Left kidney (tissue), 2 donors: ENCODE measurements around the gene MVB12B. TPM values are rescaled to one million over a fixed set of nuclear protein-coding genes. Genes with fewer than 3 reads are reported as not detected.

Source experiments
- DNase-seq: peaks from one replicate; pipeline ENCODE4 v3.0.0-alpha.2; 2013
- polyA plus RNA-seq: library from polyadenylated mRNA; unstranded; fragments of 120-200 nt; gene quantifications from one replicate; pipeline ENCODE4 v1.2.1, GENCODE V29; 2013; ENCODE audit not compliant: insufficient read length

Gene MVB12B
- polyA plus RNA-seq, 1 donor, result 15.0 TPM

DNA sequence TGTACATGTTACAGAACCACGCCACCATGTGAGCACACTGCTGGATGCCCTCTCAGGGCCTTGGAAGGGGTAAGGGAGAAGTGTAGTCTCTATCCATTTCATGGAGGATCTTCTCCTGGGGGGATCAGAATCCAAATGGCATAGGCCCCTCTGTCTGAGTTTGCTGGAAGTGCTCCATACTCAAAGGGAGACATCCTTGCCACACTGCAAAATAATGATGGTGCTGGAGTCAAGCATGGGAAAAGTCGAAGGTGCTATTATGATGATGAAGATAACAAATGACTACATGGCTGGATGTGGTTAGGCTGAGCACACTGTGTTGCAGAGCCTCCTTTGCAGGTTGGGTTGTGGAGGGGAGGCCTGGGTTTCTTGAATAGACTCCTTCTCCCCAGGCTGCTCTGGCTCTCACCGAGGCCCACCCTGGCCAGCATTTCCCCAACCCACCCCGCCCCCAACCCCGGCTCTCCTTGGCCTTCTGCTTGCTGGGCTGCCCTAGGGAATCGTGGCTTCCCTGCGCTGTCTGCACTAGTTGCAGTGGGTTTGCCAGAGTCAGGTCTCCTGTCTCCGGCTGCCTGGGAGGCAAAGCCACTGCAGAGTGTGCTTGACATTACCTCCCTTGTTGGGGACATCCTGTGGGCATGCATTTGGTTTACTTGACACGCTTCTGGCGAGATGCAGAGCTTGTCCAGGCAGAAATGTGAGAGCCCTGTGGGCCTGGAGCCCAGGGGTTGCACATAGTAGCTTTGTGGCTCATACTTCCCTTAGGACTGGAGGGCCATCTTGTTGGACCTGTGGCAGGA is 3.0 kb downstream of the MVB12B start:
- no peak for DNase-seq

DNA sequence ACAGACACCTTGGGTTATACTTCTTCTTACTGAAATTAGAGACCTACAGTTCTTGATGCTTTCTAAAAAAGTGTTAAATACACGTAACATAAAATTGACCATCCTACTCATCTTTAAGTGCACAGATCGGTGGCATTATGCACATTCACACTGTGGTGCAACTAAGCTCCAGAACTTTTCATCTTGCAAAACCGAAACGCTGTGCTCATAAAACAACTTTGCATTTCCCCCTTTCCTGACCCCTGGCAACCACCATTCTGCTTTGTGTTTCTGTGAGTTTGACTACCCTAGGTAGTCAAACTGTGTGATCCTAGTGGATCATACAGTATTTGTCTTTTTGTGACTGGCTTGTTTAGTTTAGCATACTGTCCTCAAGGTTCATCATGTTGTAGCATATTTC is 3.9 kb downstream of the MVB12B start:
- no peak for DNase-seq

DNA sequence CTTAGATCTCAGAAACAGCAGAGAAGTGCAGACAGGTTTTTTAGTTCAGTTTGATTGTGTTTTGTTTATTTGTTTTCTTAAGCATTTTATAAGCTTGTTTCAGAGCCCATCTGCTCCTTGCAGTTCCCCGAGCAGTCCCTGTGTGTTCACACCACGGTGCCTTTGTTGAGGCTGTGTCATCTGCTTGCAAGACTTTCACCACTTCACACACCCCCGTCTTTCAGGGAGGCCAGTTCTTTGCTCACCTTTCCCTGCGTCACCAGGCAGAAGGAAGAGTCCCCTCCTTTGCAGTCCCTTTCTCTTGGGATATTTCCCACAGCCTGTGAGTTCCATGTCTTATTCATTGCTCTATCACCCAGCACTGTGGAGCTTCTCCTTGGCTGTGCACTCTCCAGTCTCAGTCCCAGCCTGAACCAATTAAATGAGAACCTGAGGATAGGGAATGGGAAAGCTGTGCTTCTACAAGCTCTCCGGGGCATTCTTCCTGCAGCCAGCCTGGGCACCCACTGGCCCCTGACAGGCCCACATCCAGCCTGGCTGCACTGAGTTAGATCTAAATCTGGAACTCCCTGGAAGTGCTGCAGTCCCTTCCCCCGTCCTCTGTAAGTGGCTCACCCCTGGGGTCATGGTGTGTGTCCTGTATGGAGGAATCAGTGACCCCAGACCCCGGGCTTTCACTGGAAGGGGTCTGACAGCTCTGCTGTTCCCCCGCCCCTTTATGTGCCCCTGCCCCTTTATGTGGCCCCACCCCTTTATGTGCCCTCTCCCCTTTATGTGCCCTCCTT is 5.5 kb downstream of the MVB12B start:
- no peak for DNase-seq

DNA sequence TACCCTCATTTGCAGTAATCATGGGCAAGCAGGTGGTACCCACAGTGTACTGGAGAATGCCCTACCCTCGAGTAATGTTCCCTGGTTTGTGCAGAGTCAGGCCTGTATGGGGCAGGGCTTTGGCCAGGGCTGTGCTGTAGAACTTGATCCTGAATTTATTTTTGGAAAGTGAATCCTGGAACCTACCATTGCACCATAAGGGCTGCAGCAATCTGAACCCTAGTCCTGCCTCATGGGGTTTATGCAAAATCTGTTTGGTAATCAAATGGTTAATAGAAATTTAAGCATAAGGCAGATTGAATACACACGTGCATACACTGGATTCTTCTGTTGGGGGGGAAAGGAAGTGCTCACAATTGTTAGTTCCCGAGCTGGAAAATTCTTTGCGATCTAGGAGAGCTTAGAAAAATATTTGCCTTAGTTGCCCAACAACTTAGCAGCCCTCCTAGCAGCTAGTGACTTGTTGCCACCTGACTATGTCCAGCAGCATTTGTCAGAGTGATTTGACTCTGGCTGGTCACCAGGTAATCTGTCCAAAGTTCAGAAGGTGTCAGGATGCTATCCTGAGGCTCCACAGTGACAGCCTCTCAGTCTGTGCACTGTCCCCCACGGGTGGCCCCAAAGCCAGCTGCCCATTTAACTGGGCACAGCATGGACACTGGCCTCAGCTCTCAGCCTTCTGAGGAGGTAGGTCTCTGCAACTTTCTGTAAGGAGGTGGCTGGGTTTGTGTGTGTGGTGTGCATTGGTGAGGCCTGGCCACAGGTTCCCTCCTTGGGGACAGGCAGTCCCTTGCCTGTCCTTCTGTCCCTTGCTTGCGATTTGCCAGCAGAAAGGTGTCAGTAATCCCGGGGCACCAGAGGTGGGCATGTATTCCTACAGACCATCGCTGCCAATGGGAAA is 8.3 kb downstream of the MVB12B start:
- DNase-seq, result no peak

DNA sequence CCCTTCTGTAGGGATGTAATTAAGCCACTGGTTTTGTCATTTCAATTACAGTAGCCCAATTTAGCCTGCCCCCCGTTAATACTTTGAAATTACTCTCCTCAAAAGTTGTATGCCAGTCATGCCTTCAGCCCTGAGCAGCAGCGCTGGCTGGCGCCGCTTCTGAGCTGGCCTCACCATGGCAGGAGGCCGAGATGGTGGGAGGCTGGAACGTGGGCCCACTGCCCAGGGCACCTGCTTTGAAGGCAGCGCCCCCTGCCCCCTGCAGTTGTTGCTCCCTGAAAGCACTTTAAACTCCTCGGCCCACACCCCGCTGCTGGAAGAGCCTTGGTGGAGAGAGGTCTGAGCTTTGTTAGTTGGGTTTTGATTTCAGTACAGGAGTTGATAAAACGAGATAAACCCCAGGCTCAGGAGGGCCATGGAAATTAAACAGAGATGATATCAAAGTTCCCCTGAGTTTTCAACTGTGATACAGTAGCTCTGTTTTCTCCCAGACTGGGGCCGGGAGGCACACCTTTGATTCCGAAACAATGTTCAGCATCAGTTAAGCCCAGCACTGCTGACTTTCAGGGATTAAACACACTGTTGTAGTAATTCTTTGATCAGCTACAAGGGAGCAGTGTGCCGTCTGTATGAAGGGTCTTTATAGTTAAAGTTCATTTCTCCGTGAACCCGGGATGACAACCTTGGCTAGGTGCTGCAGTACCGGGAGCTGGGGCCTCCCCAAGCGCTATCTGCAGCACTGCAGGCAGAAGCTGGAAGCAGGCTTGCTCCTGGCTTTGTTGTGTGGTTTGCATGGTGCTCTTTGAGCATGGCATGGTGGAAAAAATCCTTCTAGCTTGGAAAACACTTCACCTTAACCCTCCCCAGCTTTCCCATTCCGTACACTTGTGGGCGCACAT is 9.5 kb downstream of the MVB12B start:
- DNase-seq, result no peak

DNA sequence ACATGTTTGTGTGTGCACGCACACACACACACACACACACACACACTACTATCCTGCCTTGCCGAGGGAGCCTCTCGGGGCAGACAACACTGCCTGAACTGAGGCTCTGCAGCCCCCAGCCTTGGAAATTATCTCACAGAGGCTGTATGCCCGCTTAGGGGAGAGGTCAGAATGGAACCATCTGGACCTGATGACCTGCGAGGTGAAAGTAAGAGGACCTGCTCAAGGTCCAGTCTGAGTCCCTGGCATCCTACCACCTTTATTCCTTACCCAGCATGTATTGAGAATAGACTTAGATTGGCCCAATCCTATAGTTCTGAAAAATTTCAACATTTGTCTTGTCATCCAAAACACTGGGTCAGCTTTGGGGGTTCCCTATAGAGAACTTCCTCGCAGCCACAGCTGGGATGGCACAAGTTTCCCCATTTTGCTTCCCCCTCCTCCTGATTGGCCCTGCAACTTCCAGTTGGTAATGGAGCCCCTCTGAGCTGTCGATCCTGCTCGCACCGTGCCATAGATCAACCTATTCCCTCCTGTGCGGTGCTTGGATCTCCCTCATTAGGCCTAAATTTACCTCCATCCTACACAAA is 10.2 kb downstream of the MVB12B start:
- DNase-seq, result no peak

DNA sequence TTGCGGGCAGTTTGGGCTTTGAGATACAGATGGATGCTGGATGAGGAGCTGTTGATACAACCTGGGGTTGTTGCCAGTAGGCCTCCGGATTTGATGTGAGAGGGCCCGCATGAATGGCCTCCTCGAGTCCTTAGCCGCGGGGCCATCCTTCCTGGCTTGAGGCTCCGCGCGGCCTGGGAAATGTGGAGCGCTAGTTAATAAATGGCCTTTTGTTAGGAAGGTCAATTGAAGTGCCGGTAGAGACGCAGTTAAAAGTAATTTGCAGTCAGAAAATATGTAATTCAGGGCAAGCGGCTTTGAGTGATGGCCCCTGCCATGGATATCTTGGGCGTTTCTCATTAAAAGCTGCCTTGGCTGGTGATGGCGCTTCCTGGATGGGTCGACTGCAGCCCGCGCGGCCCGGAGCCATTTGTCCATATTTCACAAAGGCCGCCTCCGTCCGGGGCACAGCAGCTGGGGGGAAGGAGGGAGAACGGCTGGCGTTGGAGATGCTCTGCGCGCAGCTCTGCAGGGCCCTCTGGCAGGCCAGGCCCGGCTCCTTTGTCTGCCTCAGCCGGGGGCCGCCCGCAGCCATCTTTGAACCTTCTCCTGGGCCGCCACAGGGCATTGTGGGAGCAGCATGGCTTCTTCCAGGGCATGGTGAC is 11.2 kb downstream of the MVB12B start:
- DNase-seq, result no peak

DNA sequence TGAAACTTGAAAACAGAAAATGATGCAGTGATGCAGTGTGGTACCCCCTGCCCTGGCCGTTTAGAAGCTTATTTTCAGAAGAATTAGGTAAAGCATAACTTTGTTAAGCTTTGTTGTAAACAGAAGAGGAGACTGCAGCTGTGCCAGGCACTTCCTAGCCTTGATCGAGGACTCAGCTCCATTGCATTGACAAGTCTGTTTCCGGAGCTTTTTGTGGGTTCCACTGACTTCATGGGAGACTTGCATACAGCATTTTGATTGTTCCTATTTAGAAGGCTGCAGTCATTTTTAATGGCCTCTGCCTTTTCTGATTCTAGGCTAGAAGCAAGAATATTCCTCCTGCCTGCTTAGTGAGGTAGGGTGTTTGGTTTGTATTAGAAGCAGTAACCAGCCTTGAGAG is 12.3 kb downstream of the MVB12B start:
- DNase-seq, result no peak

DNA sequence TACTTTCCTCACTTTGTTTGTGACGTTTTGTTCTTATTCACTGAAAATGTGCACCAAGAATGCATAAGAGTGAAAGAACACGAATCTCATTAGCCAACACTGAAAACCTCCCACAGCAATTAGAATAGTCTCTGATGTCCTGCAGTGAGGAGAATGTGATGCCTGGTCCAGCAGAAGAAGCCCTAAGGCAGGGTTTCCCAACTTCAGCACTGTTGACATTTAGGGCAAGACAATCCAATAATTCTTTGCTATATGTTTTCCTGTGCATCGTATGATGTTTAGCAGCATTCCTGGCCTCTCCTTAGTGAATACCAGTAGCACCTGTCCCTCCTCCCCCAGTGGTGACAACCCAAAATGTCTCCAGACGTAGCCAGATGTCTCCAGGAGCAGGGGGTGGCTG is 14.8 kb downstream of the MVB12B start:
- no peak for DNase-seq

DNA sequence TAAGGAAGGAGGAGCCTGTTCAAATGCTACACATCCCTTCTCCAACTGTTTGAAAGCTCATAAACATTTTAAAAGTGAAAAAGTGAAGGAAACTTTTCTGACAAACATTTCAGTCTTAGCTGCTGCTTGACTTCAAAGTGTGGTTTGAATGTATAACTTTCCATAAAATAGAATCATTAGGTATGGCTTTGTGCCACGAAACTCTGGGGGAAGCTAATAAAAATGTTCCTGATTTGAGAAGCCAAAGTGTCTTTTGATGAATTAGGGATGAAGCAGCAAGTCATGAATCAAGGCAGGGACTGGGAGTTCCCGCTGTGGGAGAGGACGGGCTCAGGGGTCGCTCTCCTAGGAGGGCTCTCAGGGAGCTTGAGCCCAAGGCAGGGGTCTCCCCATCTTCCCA is 15.3 kb downstream of the MVB12B start:
- DNase-seq, result peak; percentile 60

DNA sequence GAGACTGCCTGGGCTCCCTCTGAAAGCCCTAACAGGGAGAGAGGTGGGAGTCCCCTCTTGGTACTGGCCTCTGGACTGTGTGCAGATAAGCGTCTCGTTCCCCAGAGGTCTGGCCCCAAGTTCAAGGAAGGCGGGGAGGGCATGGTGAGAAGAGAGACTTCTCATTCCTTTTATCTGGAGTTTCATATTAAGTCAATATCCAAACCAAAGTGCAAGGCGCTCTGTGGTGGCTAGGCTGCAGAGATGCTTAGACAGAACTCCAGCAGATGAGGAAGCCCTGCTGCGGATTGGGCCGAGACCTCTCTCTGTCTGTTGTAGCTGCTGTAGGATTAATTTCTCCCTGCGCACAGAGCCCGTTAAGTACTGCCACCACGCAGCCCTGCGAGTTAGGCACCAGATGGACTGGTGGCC is 16.0 kb downstream of the MVB12B start:
- DNase-seq, result no peak

DNA sequence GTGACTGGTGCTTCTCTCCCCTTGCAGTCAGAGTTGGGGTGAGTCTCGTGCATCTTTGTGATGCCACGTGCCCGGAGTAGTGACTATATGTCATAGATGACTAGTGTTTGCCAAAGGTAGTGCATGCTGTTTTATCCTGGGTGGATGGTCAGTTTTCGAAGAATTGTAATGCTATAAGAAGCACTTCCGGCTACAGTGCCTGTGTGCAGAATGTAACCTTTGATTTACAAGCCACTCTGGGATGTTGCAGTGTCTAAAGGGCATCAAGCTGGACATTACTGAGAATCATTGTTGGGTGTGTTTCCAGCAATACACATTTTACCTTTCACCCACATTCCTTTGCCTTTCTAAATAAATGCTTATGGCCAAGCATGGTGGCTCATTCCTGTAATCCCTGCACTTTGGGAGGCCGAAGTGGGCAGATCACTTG is 16.7 kb downstream of the MVB12B start:
- no peak for DNase-seq

DNA sequence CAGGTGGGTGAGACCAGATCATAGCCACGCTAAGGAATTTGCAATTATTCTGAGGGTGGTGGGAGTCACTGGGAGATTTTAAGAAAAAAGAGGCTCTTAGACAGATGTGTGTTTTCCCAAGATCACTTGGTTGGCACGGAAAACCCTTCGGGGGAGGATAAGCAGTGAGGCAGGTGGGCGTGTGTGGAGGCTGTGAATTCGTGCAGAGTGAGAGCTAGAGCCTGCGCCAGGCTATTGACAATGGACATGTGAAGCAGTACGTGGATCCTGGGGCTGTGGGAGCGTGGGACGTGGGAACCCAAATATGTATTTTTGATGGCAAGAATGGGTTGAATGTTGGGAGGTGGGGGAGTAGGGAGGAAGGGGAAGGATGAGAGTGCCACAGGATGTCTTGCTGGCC is 19.4 kb downstream of the MVB12B start:
- DNase-seq, result no peak

DNA sequence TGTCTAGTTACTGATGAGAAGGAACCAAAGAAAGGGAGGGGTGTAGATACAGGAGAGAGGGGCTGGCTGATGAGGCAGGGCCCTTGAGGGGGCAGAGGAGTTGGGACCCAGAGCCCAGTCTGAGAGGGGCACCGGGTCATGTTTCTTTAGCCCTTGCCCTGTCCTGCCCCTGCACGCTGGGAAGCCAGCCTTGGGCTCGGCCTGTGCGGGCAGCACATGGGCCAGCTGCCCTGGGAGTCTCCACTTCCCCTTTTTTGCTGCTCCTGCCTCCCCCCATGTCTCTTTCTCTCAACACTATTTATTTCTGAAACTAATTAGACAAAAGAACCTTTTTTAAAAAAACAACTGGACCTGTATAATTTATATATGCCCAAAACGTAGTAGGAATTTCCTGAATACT is 20.5 kb downstream of the MVB12B start:
- no peak for DNase-seq

DNA sequence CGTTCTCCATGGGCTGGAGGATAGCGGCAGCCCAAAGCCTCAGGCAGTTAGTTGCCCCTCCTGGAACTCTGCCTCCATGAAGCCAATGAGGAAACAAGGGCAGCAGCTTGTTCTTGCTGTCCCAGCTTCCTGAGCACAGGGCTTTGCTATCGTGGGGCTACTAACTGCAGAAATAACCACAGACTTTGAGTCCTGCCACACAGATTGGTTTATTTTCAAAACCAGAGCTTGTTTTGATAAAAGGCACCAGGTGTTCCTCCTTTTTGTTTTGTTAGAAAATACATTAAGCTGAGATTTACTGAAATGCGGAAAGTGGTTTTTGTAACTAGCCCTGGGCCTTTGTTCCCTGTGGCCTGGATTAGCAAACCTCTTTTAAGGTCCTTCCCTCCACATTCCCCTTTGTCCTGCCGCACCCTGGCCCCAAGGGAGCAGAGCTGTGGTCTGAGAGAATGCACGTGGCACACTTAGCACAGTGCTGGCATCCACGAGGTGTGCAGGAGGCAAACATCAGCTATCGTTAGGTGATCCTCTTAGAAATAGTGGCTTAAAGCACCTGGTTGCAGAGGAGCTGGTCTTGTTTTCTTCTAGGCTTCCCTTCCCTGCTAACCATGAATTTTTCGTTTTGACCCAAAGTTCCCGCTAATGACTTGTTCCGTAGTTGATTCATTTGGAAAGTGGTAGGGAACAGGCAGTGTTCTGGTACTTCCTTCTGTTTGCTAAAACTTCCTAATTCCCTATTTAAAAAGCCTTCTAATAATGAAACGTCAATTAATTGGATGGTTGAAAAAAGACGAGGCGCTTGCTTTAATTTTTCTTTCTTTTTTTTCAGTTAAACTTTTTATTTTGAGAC is 21.5 kb downstream of the MVB12B start:
- DNase-seq, result no peak

DNA sequence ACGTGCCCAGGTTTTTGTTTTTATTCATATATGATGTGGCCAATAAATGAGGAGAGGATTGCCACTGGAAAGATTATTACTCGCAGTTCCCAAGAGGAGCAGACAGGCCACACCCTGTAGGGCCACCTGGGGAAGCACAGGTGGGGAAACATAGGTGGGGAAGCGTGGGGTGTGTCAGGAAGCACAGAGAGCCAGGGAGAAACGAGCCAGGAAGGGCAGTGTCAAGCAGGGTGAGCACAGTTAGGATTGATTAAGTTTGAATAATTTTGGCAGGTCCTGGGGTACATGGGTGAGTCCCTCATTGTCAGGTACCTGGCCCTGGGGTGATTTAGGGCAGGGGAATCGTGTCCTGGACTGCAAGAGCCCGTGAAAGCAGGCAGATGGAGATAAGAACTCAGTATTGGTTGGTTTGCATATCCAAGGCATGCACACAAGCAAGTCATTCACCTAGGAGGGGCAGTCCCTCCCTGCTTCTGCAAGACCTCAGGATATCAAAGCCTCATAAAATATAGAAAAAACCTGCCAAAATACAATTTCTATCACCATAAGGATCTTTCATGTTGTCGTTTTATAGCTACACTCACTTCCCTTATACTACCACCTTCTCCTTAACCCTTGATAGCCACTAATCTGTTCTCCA is 22.4 kb downstream of the MVB12B start:
- DNase-seq, result no peak

DNA sequence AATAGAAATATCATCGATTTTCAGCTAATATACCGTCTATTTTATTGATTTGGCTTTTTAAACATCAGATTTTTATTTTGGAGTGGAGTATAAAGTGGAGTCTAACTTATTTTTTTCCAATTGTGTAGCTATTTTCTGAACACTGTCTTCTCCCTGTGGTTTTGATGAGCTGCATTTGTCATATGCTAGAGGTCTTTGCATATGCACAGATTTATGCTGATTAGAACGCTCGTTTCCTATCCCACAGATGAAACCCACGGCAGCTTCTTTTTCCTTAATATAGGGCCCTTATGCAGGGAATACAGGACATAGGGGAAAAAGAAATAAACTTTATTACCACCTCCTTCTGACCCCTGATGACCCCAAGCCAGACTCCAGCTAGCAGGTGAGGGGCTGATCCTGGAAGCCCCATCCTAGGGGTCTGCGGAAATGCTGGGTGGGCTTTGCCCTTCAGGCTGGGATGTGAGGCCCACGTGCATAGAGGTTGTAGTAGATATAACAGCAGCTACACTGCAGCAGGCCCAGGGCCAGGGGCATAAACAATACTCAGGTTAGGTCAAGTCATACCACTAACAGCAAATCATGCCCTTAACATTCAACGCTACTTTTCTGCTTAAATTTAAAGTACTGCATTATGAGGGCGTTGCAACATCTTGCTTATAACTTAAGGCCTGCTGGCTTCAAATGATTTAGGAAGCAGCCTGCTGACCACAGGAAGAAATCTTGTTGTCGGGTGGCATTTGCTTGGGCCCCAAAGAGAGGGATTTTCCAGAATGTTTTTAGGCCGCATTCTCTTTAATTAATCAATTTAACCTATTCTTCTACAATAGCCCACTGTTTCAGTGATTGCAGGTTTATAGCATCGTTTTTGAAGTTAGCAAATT is 28.5 kb downstream of the MVB12B start:
- no peak for DNase-seq

DNA sequence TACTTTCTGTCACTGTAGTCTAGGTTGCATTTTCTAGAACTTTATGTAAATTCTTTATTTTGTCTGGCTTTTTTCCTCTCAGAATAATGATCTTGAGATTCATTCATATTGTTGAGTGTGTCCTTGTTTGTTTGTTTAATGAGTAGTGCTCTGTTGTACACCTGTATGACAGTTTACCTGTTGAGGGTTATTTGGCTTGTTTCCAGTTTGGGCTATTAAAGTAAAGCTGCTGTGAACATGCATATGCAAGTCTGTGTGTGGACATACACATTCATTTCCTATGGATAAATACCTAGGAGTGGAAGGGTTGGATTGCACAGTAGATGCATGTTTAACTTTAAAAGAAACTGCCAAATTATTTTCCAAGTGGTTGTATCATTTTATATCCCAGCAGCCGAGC is 30.4 kb downstream of the MVB12B start:
- DNase-seq, result no peak
